Keratinocyte (primary cell): ENCODE measurements around the gene KIF25. TPM values are rescaled to one million over a fixed set of nuclear protein-coding genes. Genes with fewer than 3 reads are reported as not detected.

Experiments used
- DNase-seq: peaks from one replicate; pipeline ENCODE4 v3.0.0-alpha.2; 2011; ENCODE audit warnings: low read depth, missing footprints, low spot score
- FAIRE-seq: peaks from 2 replicates; lab custom pipeline; 2011; peaks lifted over from hg19 to GRCh38; lab: Jason Lieb, UNC
- H2AFZ ChIP-seq: 2 replicates; pipeline ENCODE4 v1.6.0; 2012; ENCODE audit warnings: low read length, control low read depth, inconsistent platforms; ENCODE audit not compliant: control insufficient read depth
- H3K27ac ChIP-seq: 2 replicates; pipeline ENCODE4 v1.5.1; 2011; ENCODE audit warnings: low read length; ENCODE audit not compliant: control insufficient read depth, insufficient read depth
- H3K27me3 ChIP-seq: 3 replicates; pipeline ENCODE4 v1.6.0; 2011; ENCODE audit warnings: low read length; ENCODE audit not compliant: control insufficient read depth, insufficient read depth; ENCODE audit errors: extremely low read depth
- H3K36me3 ChIP-seq, 2 experiments: 2 replicates in 1 of 2; 3 replicates in 1 of 2; pipeline ENCODE4 v1.5.1; 2011; ENCODE audit warnings: low read length in 2 of 2, mild to moderate bottlenecking in 1 of 2; ENCODE audit not compliant: control insufficient read depth in 2 of 2, insufficient read depth in 2 of 2; ENCODE audit errors: extremely low read depth in 1 of 2
- H3K4me1 ChIP-seq: 3 replicates; pipeline ENCODE4 v1.5.1; 2011; ENCODE audit warnings: low read length; ENCODE audit not compliant: control insufficient read depth, insufficient read depth; ENCODE audit errors: extremely low read depth
- H3K4me2 ChIP-seq: 3 replicates; pipeline ENCODE4 v1.6.0; 2011; ENCODE audit warnings: low read depth, low read length; ENCODE audit not compliant: control insufficient read depth, insufficient read depth; ENCODE audit errors: extremely low read depth
- H3K4me3 ChIP-seq, 3 experiments: fragments of 200-600 bp in 1 of 3; sonication (generic) in 1 of 3; 2 replicates in 2 of 3; 3 replicates in 1 of 3; pipeline ENCODE4 v1.5.1; 2011 to 2016; ENCODE audit warnings: low read length in 3 of 3, mild to moderate bottlenecking in 3 of 3, control low read depth in 2 of 3, inconsistent platforms in 1 of 3, low read depth in 1 of 3, mixed read lengths in 1 of 3, mixed run types in 1 of 3, moderate library complexity in 1 of 3; ENCODE audit not compliant: control insufficient read depth in 2 of 3, insufficient read depth in 2 of 3; ENCODE audit errors: extremely low read depth in 1 of 3
- H3K79me2 ChIP-seq: 2 replicates; pipeline ENCODE4 v1.6.0; 2012; ENCODE audit warnings: low read length; ENCODE audit not compliant: control insufficient read depth, insufficient read depth
- H3K9ac ChIP-seq: 3 replicates; pipeline ENCODE4 v1.6.0; 2011; ENCODE audit warnings: low read length; ENCODE audit not compliant: control insufficient read depth, insufficient read depth; ENCODE audit errors: extremely low read depth
- H3K9me1 ChIP-seq: 3 replicates; pipeline ENCODE4 v1.6.0; 2011; ENCODE audit warnings: low read length; ENCODE audit not compliant: control insufficient read depth, insufficient read depth; ENCODE audit errors: extremely low read depth
- H3K9me3 ChIP-seq: 2 replicates; pipeline ENCODE4 v1.5.1; 2012; ENCODE audit warnings: low read depth, low read length; ENCODE audit not compliant: control insufficient read depth
- H4K20me1 ChIP-seq: 3 replicates; pipeline ENCODE4 v1.6.0; 2011; ENCODE audit warnings: low read length; ENCODE audit not compliant: control insufficient read depth, insufficient read depth; ENCODE audit errors: extremely low read depth
- CTCF ChIP-seq, 3 experiments: IDR thresholded peaks in 1 of 3; conservative IDR thresholded peaks in 1 of 3; optimal IDR thresholded peaks in 1 of 3; 2 replicates in 2 of 3; 3 replicates in 1 of 3; pipeline versions ENCODE3 to v1.5.1; 2011; ENCODE audit warnings: low read length in 3 of 3, mild to moderate bottlenecking in 3 of 3, moderate library complexity in 2 of 3, control low read depth in 1 of 3, inconsistent platforms in 1 of 3; ENCODE audit not compliant: insufficient read depth in 2 of 3; ENCODE audit errors: extremely low read depth in 1 of 3
- EZH2 ChIP-seq: IDR thresholded peaks from one replicate; pipeline ENCODE4 v1.6.1; 2012; ENCODE audit warnings: inconsistent platforms, mild to moderate bottlenecking, low read length, moderate library complexity
- dilution Hi-C: fragments of 300-500 bp; cut with MboI; formaldehyde crosslinking; loops from one replicate; pipeline ENCODE4 v1.7.0; 2020; ENCODE audit warnings: low sequenced_read_pairs; ENCODE audit not compliant: extremely low pct_ligation_motif_present
- polyA plus RNA-seq, 5 experiments: library from polyadenylated mRNA; depleted of rRNA in 3 of 5; stranded (reverse) in 3 of 5; stranded (forward) in 1 of 5; unstranded in 1 of 5; fragments of >200 nt; gene quantifications; 1 replicate in 1 of 5; 2 replicates in 3 of 5; 3 replicates in 1 of 5; pipeline versions ENCODE4 v1.2.1 to v1.2.3, GENCODE V29; 2011 to 2012; ENCODE audit warnings: missing spikeins in 2 of 5, low read depth in 1 of 5, low replicate concordance in 1 of 5

The KIF25 gene
- polyA plus RNA-seq, 1 donor (not counting 4 experiments of a cell fraction or from before 2014, with no cell fraction given), result not detected

- H3K27me3 ChIP-seq, result no peaks in the 10 kb centered on the region
- no peak overlapping the region for H3K9ac ChIP-seq
- H3K9me1 ChIP-seq, result no peaks in the 10 kb centered on the region
- H3K4me1 ChIP-seq, result no peaks in the 10 kb centered on the region
- FAIRE-seq, result no peak
- no peak for DNase-seq
- TF ChIP-seq CTCF (optimal IDR thresholded peaks at IDR 0.05 in 1 of 3, IDR thresholded peaks at IDR 0.05 in 1 of 3, conservative IDR thresholded peaks at IDR 0.05 in 1 of 3; ENCODE audit: extremely low read depth in 1 of 3, insufficient read depth in 2 of 3, low read length in 3 of 3), result no peak
- TF ChIP-seq EZH2, result no peak
- H2AFZ ChIP-seq, result no peak overlapping the region
- dilution Hi-C loops, result no loop called here
- H3K79me2 ChIP-seq, result no peaks in the 10 kb centered on the region
- no peak overlapping the region for H3K4me3 ChIP-seq
- H4K20me1 ChIP-seq, result no peaks in the 10 kb centered on the region
- H3K9me3 ChIP-seq, result no peaks in the 10 kb centered on the region
- H3K36me3 ChIP-seq, result no peaks in the 10 kb centered on the region
- H3K4me2 ChIP-seq, result no peak overlapping the region
- H3K27ac ChIP-seq, result no peak overlapping the region
Observed at GRCh38 chr6:168053086-168053956, 55.9 kb downstream of the KIF25 start.

- Histone ChIP-seq H4K20me1 (no peaks in the 10 kb centered on the region), H3K4me3 (no peak overlapping the region), H3K9me3 (no peaks in the 10 kb centered on the region), H3K4me1 (no peaks in the 10 kb centered on the region), H3K9me1 (no peaks in the 10 kb centered on the region), H2AFZ (no peak overlapping the region), H3K9ac (no peak overlapping the region), H3K79me2 (no peaks in the 10 kb centered on the region), H3K36me3 (no peaks in the 10 kb centered on the region), H3K27me3 (no peaks in the 10 kb centered on the region), H3K27ac (no peak overlapping the region), H3K4me2 (no peak overlapping the region)
- TF ChIP-seq EZH2, result no peak
- TF ChIP-seq CTCF (optimal IDR thresholded peaks at IDR 0.05 in 1 of 3, IDR thresholded peaks at IDR 0.05 in 1 of 3, conservative IDR thresholded peaks at IDR 0.05 in 1 of 3; ENCODE audit: extremely low read depth in 1 of 3, insufficient read depth in 2 of 3, low read length in 3 of 3), result no peak
- DNase-seq (no peak), FAIRE-seq (no peak)
- dilution Hi-C loops, result no loop called here
Observed at GRCh38 chr6:168053957-168054471, 56.5 kb downstream of the KIF25 start.
